MM.1S (cell line): Measurements from ENCODE around the gene MBOAT7.

ENCODE experiments used
- EZH2 ChIP-seq: fragments of 300-600 bp; sonication (generic); optimal IDR thresholded peaks from 2 replicates; pipeline ENCODE3; 2017; ENCODE audit warnings: low read depth, mild to moderate bottlenecking, antibody characterized with exemption, low read length, mixed read lengths
- EZH2phosphoT487 ChIP-seq: fragments of 300-600 bp; sonication (generic); IDR thresholded peaks from 2 replicates; pipeline ENCODE4 v1.6.1; 2018; ENCODE audit warnings: antibody characterized with exemption, low read length
- TF ChIP-seq, protein P1 (sequence below): fragments of 300-600 bp; sonication (generic); IDR thresholded peaks from 2 replicates; pipeline ENCODE4 v1.5.1; 2016; ENCODE audit warnings: antibody characterized with exemption, low read length, mixed read lengths

DNA sequence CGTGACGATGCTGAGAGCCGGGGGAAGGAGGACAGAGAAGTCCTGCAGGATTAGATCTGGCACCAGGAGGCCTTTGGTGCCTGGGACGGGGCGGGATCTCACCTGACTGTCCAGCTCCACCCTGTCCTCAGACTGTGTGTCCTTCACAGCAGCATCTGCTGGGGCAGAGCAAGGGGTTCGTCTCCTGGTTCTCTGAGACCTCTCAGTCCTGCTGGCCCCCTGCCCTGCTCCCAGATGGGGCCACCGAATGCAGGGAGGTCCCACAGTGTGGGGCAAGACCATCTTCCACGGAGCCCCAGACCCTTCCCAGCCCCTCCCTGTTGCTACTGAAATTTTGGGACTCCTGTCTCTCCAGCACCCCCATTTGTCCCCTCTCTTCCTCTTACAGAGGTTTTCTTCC is 28.9 kb upstream of the MBOAT7 start:
- TF ChIP-seq, protein P1, sequence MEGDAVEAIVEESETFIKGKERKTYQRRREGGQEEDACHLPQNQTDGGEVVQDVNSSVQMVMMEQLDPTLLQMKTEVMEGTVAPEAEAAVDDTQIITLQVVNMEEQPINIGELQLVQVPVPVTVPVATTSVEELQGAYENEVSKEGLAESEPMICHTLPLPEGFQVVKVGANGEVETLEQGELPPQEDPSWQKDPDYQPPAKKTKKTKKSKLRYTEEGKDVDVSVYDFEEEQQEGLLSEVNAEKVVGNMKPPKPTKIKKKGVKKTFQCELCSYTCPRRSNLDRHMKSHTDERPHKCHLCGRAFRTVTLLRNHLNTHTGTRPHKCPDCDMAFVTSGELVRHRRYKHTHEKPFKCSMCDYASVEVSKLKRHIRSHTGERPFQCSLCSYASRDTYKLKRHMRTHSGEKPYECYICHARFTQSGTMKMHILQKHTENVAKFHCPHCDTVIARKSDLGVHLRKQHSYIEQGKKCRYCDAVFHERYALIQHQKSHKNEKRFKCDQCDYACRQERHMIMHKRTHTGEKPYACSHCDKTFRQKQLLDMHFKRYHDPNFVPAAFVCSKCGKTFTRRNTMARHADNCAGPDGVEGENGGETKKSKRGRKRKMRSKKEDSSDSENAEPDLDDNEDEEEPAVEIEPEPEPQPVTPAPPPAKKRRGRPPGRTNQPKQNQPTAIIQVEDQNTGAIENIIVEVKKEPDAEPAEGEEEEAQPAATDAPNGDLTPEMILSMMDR: no peak
- TF ChIP-seq EZH2 (no peak), EZH2phosphoT487 (no peak)
